ENCODE measurements around the gene AGAP3.

- no peak for TF ChIP-seq EZH2 (IDR thresholded peaks at IDR 0.05; ENCODE audit: borderline replicate concordance, low read depth, low read length, severe bottlenecking)
- TF ChIP-seq, protein P1, sequence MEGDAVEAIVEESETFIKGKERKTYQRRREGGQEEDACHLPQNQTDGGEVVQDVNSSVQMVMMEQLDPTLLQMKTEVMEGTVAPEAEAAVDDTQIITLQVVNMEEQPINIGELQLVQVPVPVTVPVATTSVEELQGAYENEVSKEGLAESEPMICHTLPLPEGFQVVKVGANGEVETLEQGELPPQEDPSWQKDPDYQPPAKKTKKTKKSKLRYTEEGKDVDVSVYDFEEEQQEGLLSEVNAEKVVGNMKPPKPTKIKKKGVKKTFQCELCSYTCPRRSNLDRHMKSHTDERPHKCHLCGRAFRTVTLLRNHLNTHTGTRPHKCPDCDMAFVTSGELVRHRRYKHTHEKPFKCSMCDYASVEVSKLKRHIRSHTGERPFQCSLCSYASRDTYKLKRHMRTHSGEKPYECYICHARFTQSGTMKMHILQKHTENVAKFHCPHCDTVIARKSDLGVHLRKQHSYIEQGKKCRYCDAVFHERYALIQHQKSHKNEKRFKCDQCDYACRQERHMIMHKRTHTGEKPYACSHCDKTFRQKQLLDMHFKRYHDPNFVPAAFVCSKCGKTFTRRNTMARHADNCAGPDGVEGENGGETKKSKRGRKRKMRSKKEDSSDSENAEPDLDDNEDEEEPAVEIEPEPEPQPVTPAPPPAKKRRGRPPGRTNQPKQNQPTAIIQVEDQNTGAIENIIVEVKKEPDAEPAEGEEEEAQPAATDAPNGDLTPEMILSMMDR (IDR thresholded peaks at IDR 0.05; ENCODE audit: borderline replicate concordance, extremely low read depth, low read length, poor library complexity, severe bottlenecking): no peak
Measured at GRCh38 chr7:151043959-151044358, 42.3 kb upstream of the AGAP3 start.

All from DND-41 (cell line).